H1 (cell line): ENCODE results near the gene C19orf25.

Source experiments
- JUN ChIP-seq: IDR thresholded peaks from 2 replicates; pipeline ENCODE4 v1.6.1; 2011; ENCODE audit warnings: low read depth, mild to moderate bottlenecking, improper control_type of control experiment, low read length
- JUND ChIP-seq: IDR thresholded peaks from 2 replicates; pipeline ENCODE4 v1.6.1; 2011; ENCODE audit warnings: mild to moderate bottlenecking, improper control_type of control experiment, low read length
- POLR2A ChIP-seq, 2 experiments: IDR thresholded peaks; 1 replicate in 1 of 2; 2 replicates in 1 of 2; pipeline ENCODE4 v1.6.1; 2011; ENCODE audit warnings: low read depth in 2 of 2, low read length in 2 of 2, mild to moderate bottlenecking in 2 of 2; ENCODE audit errors: control extremely low read depth in 1 of 2
- POLR2AphosphoS5 ChIP-seq: IDR thresholded peaks from 2 replicates; pipeline ENCODE4 v1.6.1; 2011; ENCODE audit warnings: low read depth, low read length
- RXRA ChIP-seq: IDR thresholded peaks from 2 replicates; pipeline ENCODE4 v1.6.1; 2011; ENCODE audit warnings: low read depth, mild to moderate bottlenecking, low read length, moderate library complexity; ENCODE audit not compliant: insufficient read depth
- SUZ12 ChIP-seq: fragments of 200-600 bp; sonication (generic); IDR thresholded peaks from 2 replicates; pipeline ENCODE4 v1.6.1; 2012; ENCODE audit warnings: mild to moderate bottlenecking, inconsistent platforms, low read length, moderate library complexity, mixed read lengths
- TAF1 ChIP-seq: IDR thresholded peaks from 2 replicates; pipeline ENCODE4 v1.6.1; 2011; ENCODE audit warnings: mild to moderate bottlenecking, low read depth, low read length
- TCF12 ChIP-seq: IDR thresholded peaks from 2 replicates; pipeline ENCODE4 v1.6.1; 2011; ENCODE audit warnings: low read depth, mild to moderate bottlenecking, low read length
- ZNF274 ChIP-seq: IDR thresholded peaks from 2 replicates; pipeline ENCODE4 v1.7.0; 2012; ENCODE audit warnings: low read length, borderline replicate concordance; ENCODE audit errors: extremely low read depth
- TF ChIP-seq, protein P1 (sequence below): IDR thresholded peaks from 2 replicates; pipeline ENCODE4 v1.6.1; 2012; ENCODE audit warnings: inconsistent platforms
- TF ChIP-seq, protein P2 (sequence below), 3 experiments: IDR thresholded peaks; 1 replicate in 2 of 3; 2 replicates in 1 of 3; pipeline versions ENCODE4 v1.5.1 to v1.6.1; 2011; ENCODE audit warnings: low read length in 3 of 3, mild to moderate bottlenecking in 3 of 3, inconsistent platforms in 2 of 3, low read depth in 1 of 3, moderate library complexity in 1 of 3; ENCODE audit not compliant: insufficient read depth in 1 of 3; ENCODE audit errors: control extremely low read depth in 1 of 3

DNA sequence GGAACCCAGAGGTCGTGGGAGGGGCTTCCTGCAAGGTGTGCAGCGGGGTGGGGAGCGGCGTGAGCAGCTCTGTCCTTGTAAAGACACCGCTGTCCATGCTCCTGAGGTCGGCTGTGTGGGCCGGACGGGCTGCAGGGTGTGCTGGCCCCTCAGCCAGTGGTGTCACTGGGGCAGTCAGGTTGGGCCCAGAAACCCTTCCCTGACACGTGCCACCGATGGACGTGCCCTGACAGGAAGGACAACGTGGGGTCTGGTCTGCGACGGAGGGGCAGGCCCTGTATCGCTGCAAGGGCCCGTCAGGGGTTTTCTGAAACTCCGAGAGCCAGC is 45.0 kb downstream of the C19orf25 start:
- TF ChIP-seq, protein P1, sequence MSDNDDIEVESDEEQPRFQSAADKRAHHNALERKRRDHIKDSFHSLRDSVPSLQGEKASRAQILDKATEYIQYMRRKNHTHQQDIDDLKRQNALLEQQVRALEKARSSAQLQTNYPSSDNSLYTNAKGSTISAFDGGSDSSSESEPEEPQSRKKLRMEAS, result no peak
- TF ChIP-seq JUN (no peak), SUZ12 (no peak), POLR2AphosphoS5 (no peak), TCF12 (no peak), POLR2A (IDR thresholded peaks at IDR 0.05; ENCODE audit: control extremely low read depth in 1 of 2, low read depth in 2 of 2, low read length in 2 of 2) (no peak), RXRA (no peak), TAF1 (no peak), ZNF274 (no peak), JUND (no peak)
- TF ChIP-seq, protein P2, sequence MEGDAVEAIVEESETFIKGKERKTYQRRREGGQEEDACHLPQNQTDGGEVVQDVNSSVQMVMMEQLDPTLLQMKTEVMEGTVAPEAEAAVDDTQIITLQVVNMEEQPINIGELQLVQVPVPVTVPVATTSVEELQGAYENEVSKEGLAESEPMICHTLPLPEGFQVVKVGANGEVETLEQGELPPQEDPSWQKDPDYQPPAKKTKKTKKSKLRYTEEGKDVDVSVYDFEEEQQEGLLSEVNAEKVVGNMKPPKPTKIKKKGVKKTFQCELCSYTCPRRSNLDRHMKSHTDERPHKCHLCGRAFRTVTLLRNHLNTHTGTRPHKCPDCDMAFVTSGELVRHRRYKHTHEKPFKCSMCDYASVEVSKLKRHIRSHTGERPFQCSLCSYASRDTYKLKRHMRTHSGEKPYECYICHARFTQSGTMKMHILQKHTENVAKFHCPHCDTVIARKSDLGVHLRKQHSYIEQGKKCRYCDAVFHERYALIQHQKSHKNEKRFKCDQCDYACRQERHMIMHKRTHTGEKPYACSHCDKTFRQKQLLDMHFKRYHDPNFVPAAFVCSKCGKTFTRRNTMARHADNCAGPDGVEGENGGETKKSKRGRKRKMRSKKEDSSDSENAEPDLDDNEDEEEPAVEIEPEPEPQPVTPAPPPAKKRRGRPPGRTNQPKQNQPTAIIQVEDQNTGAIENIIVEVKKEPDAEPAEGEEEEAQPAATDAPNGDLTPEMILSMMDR (IDR thresholded peaks at IDR 0.05; ENCODE audit: control extremely low read depth in 1 of 3, insufficient read depth in 1 of 3, low read depth in 1 of 3, low read length in 3 of 3), result no peak
